Omental fat pad (tissue), 4 donors: ENCODE data around the gene SNX9. TPM values are rescaled to one million over a fixed set of nuclear protein-coding genes. Genes with fewer than 3 reads are reported as not detected.
"Not testable (repeated sequence)": the region's sequence is repeated elsewhere in the genome, so short reads cannot be mapped to it uniquely, and the experiment has no call there.

Experiments used
- ATAC-seq: fragments of 150-250 bp; one replicate; pipeline ENCODE4 v1.9.1; 2016; ENCODE audit warnings: mild to moderate bottlenecking, moderate library complexity; ENCODE audit not compliant: low FRiP score
- DNase-seq: peaks from one replicate; pipeline ENCODE4 v3.0.0-alpha.2; 2019; ENCODE audit warnings: low spot score
- CTCF ChIP-seq, 3 donors: fragments of 450-650 bp; IDR thresholded peaks; one replicate each; pipeline ENCODE4 v1.5.1; 2016 to 2017; ENCODE audit warnings: antibody characterized with exemption in 3 of 3, mild to moderate bottlenecking in 3 of 3, moderate library complexity in 2 of 3
- total RNA-seq, 4 donors: library from RNA; depleted of rRNA; stranded (reverse); fragments of >200 nt; gene quantifications; one replicate each; pipeline ENCODE4 v1.1.0, GENCODE V29; 2016

SNX9 gene
- total RNA-seq, 4 donors from 2014 or later = 61.8 to 89.6 (median 76.3) TPM

- no peak for TF ChIP-seq CTCF (IDR thresholded peaks at IDR 0.05)
- ATAC-seq (no peak), DNase-seq (no peak)
These were observed 114.9 kb downstream of the SNX9 start for GRCh38 chr6:157937916-157938315.

- ATAC-seq, DNase-seq: not testable (repeated sequence)
These were observed 117.5 kb downstream of the SNX9 start for GRCh38 chr6:157940375-157941036.

- no peak for TF ChIP-seq CTCF (IDR thresholded peaks at IDR 0.05)
- DNase-seq = no peak
- no peak for ATAC-seq
These were observed 118.2 kb downstream of the SNX9 start for GRCh38 chr6:157941101-157941863.

GRCh38 chr6:157942351-157942750 is 119.3 kb downstream of the SNX9 start:
- ATAC-seq = no peak
- no peak for TF ChIP-seq CTCF (IDR thresholded peaks at IDR 0.05)
- DNase-seq = no peak

- DNase-seq (no peak), ATAC-seq (no peak)
- no peak for TF ChIP-seq CTCF (IDR thresholded peaks at IDR 0.05)
These were observed 120.4 kb downstream of the SNX9 start for GRCh38 chr6:157943249-157943963.

GRCh38 chr6:157943964-157944283 is 120.9 kb downstream of the SNX9 start:
- DNase-seq (no peak), ATAC-seq (no peak)
- no peak for TF ChIP-seq CTCF (IDR thresholded peaks at IDR 0.05)
